Measurements from ENCODE around the gene FAM47C. TPM values are rescaled to one million over a fixed set of nuclear protein-coding genes. Genes with fewer than 3 reads are reported as not detected.
"Not testable (repeated sequence)": the region's sequence is repeated elsewhere in the genome, so short reads cannot be mapped to it uniquely, and the experiment has no call there.

The FAM47C gene
- total and polyA plus RNA-seq, 9 donors = not detected

GRCh38 chrX:37047776-37048175, 39.6 kb downstream of the FAM47C start:
- DNase-seq = no peak
- intact Hi-C loops (cut with DNase I) = no loop called here
- 39 to 56% (median 53%) methylated on average over 4 of the region's 4 CpGs for WGBS, 3 donors
- Histone ChIP-seq H3K27ac (no peak overlapping the region), H3K36me3 (no peaks in the 10 kb centered on the region), H3K9me3 (no peaks in the 10 kb centered on the region), H3K4me3 (no peak overlapping the region), H3K27me3 (no peaks in the 10 kb centered on the region), H3K4me1 (ENCODE audit: insufficient read depth) (no peaks in the 10 kb centered on the region)
- TF ChIP-seq POLR2A (IDR thresholded peaks at IDR 0.05) (no peak), EP300 (IDR thresholded peaks at IDR 0.05) (no peak), CTCF (IDR thresholded peaks at IDR 0.05) (no peak)

- H3K27me3 ChIP-seq; H3K4me3 ChIP-seq; H3K9me3 ChIP-seq; DNase-seq; H3K27ac ChIP-seq; H3K4me1 ChIP-seq (ENCODE audit: insufficient read depth); intact Hi-C loops (cut with DNase I); H3K36me3 ChIP-seq: not testable (repeated sequence)
Measured at GRCh38 chrX:37057572-37057971, 49.4 kb downstream of the FAM47C start.

- intact Hi-C loops (cut with DNase I) = no loop called here
- Histone ChIP-seq H3K4me3 (no peak overlapping the region), H3K9me3 (no peaks in the 10 kb centered on the region), H3K27me3 (no peaks in the 10 kb centered on the region), H3K27ac (no peak overlapping the region), H3K36me3 (no peaks in the 10 kb centered on the region), H3K4me1 (ENCODE audit: insufficient read depth) (no peaks in the 10 kb centered on the region)
- DNase-seq = no peak
- TF ChIP-seq CTCF (IDR thresholded peaks at IDR 0.05) = no peak
- TF ChIP-seq POLR2A (IDR thresholded peaks at IDR 0.05) = no peak
- TF ChIP-seq EP300 (IDR thresholded peaks at IDR 0.05) = no peak
- 0 to 2% (median 1%) methylated on average over 3 of the region's 3 CpGs for WGBS, 3 donors
Measured at GRCh38 chrX:37060999-37061398, 52.8 kb downstream of the FAM47C start.
